GM12891 (cell line): Measurements from ENCODE around the gene ZNF518A.
A peak's percentile ranks its signal among the peaks of the same experiment; 100 is the strongest.
"Not testable (repeated sequence)": the region's sequence is repeated elsewhere in the genome, so short reads cannot be mapped to it uniquely, and the experiment has no call there.

Source experiments
- DNase-seq: peaks from one replicate; pipeline ENCODE4 v3.0.0; 2011; ENCODE audit warnings: low spot score; ENCODE audit not compliant: insufficient read length
- FAIRE-seq: peaks from 2 replicates; lab custom pipeline; 2011; peaks lifted over from hg19 to GRCh38; lab: Jason Lieb, UNC
- PAX5 ChIP-seq: IDR thresholded peaks from 2 replicates; pipeline ENCODE4 v1.6.1; 2011; ENCODE audit warnings: low read length, moderate library complexity, mild to moderate bottlenecking; ENCODE audit not compliant: insufficient read depth, severe bottlenecking
- POLR2A ChIP-seq: IDR thresholded peaks from 2 replicates; pipeline ENCODE4 v1.6.1; 2011; ENCODE audit warnings: low read depth, low read length, control low read depth
- POLR2AphosphoS5 ChIP-seq: IDR thresholded peaks from 2 replicates; pipeline ENCODE4 v1.6.1; 2011; ENCODE audit warnings: low read depth, low read length, control low read depth
- POU2F2 ChIP-seq: IDR thresholded peaks from 2 replicates; pipeline ENCODE4 v1.6.1; 2011; ENCODE audit warnings: low read depth, mild to moderate bottlenecking, control low read depth, low read length, moderate library complexity
- SPI1 ChIP-seq: IDR thresholded peaks from 2 replicates; pipeline ENCODE4 v1.6.1; 2011; ENCODE audit warnings: low read depth, low read length, control low read depth
- TAF1 ChIP-seq: IDR thresholded peaks from 2 replicates; pipeline ENCODE4 v1.6.1; 2011; ENCODE audit warnings: low read depth, low read length, control low read depth

ZNF518A gene

DNA sequence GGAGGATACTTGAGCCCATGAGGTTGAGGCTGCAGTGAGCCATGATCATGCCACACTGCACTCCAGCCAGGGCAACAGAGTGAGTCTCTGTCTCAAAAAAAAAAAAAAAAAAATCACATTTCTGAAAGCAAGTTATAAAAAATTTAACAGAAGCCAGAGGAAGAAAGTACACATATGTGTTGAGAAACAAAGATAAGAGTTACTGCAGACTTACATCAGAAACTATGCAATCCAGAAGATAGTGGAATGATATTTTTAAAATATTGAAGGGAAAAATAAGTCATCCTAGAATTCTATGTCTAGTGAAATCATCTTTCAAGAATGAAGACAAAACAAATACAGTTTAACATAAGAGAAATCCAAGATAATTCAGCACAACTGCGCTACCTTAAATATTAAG is 46.9 kb downstream of the ZNF518A start:
- DNase-seq (no peak), FAIRE-seq (no peak)
- no peak for TF ChIP-seq SPI1
- no peak for TF ChIP-seq POU2F2

- no peak for DNase-seq
- TF ChIP-seq SPI1 = no peak
- TF ChIP-seq PAX5 = no peak
- TF ChIP-seq POLR2AphosphoS5 = no peak
- no peak for TF ChIP-seq POU2F2
- TF ChIP-seq POLR2A = no peak
- no peak for TF ChIP-seq TAF1
- no peak for FAIRE-seq
These were observed 58.3 kb downstream of the ZNF518A start for GRCh38 chr10:96188421-96188820.

GRCh38 chr10:96188916-96189315 is 58.8 kb downstream of the ZNF518A start:
- DNase-seq (no peak), FAIRE-seq (no peak)
- TF ChIP-seq POU2F2 (no peak), POLR2AphosphoS5 (peak; percentile 6; the same call in 1 of the 2 replicates)

- FAIRE-seq, DNase-seq: not testable (repeated sequence)
These were observed 59.4 kb downstream of the ZNF518A start for GRCh38 chr10:96189505-96189904.

DNA sequence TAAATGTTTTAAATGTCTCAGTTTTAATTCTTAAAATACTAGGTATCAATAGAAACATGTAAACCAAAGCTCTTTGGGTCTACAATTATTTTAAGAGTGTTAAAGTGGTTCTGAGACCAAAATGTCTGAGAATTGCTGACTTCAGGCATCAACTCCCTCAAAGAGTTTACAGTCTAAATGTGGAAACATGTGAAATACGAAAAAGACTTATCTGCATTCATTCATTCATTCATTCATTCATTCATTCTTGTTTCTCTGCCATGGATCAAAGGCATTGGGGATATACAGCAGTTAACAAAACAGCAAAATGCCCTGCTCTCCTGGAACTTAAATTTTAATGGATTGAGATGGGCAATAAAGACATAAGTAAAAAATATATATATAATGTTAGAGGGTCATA is 71.4 kb downstream of the ZNF518A start:
- FAIRE-seq (no peak), DNase-seq (no peak)
- no peak for TF ChIP-seq PAX5
- no peak for TF ChIP-seq POLR2AphosphoS5
- TF ChIP-seq SPI1 = no peak
- TF ChIP-seq POLR2A = no peak
- no peak for TF ChIP-seq POU2F2
- TF ChIP-seq TAF1 = no peak

DNA sequence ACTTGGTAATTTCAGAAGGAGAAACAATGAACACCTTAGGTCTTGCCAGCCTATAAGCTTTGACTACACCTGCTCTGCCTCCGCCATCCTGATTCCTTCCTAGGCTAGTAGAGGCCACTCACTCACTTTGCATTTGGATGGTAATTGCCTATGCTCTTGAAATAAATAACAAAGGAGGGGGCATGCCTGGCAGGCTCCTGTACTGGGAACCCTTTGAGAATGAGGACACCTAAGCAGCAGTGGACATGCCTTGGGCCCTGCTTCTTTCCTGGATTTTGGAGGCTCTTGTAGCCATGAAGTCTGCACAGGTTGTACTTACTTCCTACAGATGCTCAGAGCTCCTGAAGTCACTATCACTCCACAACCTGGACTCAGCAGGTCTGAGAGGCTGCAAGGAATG is 75.5 kb downstream of the ZNF518A start:
- FAIRE-seq (no peak), DNase-seq (no peak)
- no peak for TF ChIP-seq SPI1
- TF ChIP-seq TAF1 = no peak
- no peak for TF ChIP-seq POLR2A
- no peak for TF ChIP-seq PAX5
- no peak for TF ChIP-seq POLR2AphosphoS5
- TF ChIP-seq POU2F2 = no peak

DNA sequence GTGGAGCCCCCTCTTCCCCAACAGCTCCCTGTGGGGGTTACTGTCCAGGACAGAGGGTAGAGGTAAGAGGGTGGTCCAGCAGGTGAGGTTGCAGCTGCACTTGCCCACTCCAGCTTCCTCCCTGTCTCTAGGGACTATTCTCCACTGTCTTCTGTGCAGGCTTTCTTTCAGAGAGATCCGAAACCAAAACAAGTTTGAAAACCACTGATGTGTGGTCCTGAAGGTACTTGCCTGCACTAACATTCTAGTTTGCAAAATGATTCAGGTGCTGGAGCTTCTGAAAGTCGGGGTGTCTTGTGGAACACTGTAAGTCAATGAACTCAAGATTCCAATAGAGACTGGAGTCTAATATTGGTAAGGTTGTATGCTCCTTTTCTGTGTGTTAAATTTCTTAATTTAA is 78.2 kb downstream of the ZNF518A start:
- DNase-seq (no peak), FAIRE-seq (peak; percentile 84)
- TF ChIP-seq POU2F2 (no peak), PAX5 (no peak), POLR2A (no peak), TAF1 (no peak), POLR2AphosphoS5 (peak; percentile 18; the same call in 1 of the 2 replicates), SPI1 (0 out of 2 replicates have a peak, but pooled peaks have one; percentile 25)

DNA sequence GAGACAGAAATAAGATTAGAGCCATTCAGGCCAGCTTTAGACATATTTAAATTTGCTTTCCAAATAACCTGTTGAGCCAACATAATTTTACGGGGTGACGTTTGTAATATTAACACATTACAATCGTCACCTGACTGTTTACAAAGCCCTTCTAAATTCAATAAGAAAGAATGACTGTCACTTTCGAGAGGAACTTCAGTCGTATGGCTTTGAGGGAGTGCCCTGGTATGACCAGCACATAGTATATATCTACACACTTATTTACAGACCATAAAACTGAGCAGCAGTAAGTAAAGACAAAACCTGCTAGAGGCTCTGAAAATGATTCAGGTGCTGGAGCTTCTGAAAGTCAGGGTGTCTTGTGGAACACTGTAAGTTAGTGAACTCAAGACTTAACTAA is 78.8 kb downstream of the ZNF518A start:
- DNase-seq (no peak), FAIRE-seq (no peak)
- TF ChIP-seq POLR2AphosphoS5 (no peak), POU2F2 (no peak)

GRCh38 chr10:96211764-96212163 is 81.7 kb downstream of the ZNF518A start:
- no peak for FAIRE-seq
- TF ChIP-seq POU2F2 (no peak), TAF1 (no peak)
- no peak for DNase-seq

GRCh38 chr10:96212911-96213310 is 82.8 kb downstream of the ZNF518A start:
- DNase-seq (no peak), FAIRE-seq (no peak)
- no peak for TF ChIP-seq PAX5
- no peak for TF ChIP-seq SPI1
- no peak for TF ChIP-seq TAF1
- no peak for TF ChIP-seq POLR2A
- no peak for TF ChIP-seq POLR2AphosphoS5
- no peak for TF ChIP-seq POU2F2
